Measurements from ENCODE around the gene KCNC3.

KCNC3 gene

GRCh38 chr19:50314724-50315708 lies 14.2 kb downstream of the KCNC3 start:
- DNase-seq (ENCODE audit: low read depth), result no peak
- H3K4me3 ChIP-seq (replicated peaks; ENCODE audit: low read depth, low read length), result no peak overlapping the region
- no peak for TF ChIP-seq CTCF (IDR thresholded peaks at IDR 0.05; ENCODE audit: low read length, missing control alignments)

- DNase-seq (ENCODE audit: low read depth), result no peak
Observed at GRCh38 chr19:50313812-50314536, 15.2 kb downstream of the KCNC3 start.

GRCh38 chr19:50312967-50313811 lies 16.0 kb downstream of the KCNC3 start:
- TF ChIP-seq CTCF (IDR thresholded peaks at IDR 0.05; ENCODE audit: low read length, missing control alignments), result no peak
- no peak for DNase-seq (ENCODE audit: low read depth)
- H3K4me3 ChIP-seq (replicated peaks; ENCODE audit: low read depth, low read length), result no peak overlapping the region

More at GRCh38 chr19:50313812-50314536, 15.2 kb downstream of the KCNC3 start:
- TF ChIP-seq CTCF (IDR thresholded peaks at IDR 0.05; ENCODE audit: low read length, missing control alignments), result no peak
- no peak overlapping the region for H3K4me3 ChIP-seq (replicated peaks; ENCODE audit: low read depth, low read length)

GRCh38 chr19:50311723-50312635 lies 17.2 kb downstream of the KCNC3 start:
- no peak for DNase-seq (ENCODE audit: low read depth)
- TF ChIP-seq CTCF (IDR thresholded peaks at IDR 0.05; ENCODE audit: low read length, missing control alignments), result no peak

GRCh38 chr19:50310759-50311465 lies 18.3 kb downstream of the KCNC3 start:
- no peak for TF ChIP-seq CTCF (IDR thresholded peaks at IDR 0.05; ENCODE audit: low read length, missing control alignments)
- H3K4me3 ChIP-seq (replicated peaks; ENCODE audit: low read depth, low read length), result no peak overlapping the region
- DNase-seq (ENCODE audit: low read depth), result no peak

More at GRCh38 chr19:50311723-50312635, 17.2 kb downstream of the KCNC3 start:
- no peak overlapping the region for H3K4me3 ChIP-seq (replicated peaks; ENCODE audit: low read depth, low read length)
